Measurements from ENCODE around the gene PROB1. TPM values are rescaled to one million over a fixed set of nuclear protein-coding genes. Genes with fewer than 3 reads are reported as not detected.
A peak's percentile ranks its signal among the peaks of the same experiment; 100 is the strongest.

The PROB1 gene
- total and polyA plus RNA-seq, 12 donors = 3.1 to 24.4 (median 8.8) TPM

DNA sequence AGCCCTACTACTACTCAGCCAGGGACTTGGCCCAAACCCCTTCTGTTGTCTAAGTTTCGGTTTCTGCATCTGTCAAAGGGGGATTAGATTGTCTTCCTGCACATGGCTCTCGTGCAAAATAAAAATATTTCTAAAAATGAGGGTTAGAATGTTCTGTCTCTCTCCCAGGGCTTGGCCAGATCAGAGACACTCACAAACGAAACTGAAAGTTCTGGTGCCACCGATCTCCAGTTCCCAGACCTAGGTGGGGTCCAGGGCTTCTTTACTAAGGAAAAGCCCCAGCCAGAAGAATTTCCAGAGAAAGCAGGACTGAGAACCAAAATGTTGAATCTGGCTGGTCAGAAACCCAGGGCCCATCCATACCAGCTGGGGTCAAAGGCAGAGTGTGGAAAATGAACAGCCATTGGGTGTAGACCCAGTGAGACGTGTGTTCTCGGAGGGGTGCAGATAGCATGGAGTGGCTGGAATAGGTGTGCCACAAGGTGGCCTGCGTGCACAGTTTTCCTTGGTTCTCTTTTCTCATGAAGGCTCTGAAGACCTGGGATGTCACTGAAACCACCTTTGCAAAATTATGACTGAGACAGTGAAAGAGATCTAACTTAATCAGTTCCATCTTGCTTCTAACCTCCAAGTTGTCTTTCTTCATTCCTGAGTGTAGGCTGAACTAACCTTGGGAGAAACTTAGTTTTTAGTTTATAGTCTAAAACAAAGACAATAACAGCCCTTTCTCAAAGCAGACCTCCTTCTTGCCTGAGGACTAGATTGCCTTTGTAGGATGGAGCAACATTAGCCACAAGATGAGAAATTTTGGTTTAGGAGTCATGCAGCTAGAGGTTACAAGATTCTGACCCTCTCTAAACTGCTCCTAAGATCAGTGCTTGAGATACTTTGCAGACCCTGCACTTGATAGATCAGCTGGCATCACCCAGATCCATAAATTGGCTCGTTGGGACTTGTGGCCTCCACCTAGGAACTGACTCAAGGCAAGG lies 9.5 kb downstream of the PROB1 start:
- Histone ChIP-seq H3K27me3 (no peaks in the 10 kb centered on the region), H3K4me3 (peak overlapping the region in 1 of 4 donors; percentile 35), H3K4me1 (replicated peaks in 1 of 2) (peaks cover 0 to 5% of the 10 kb centered on the region in 2 donors), H3K27ac (peak overlapping the region in 2 of 5 donors; percentile 47 to 48), H3K9me3 (replicated peaks in 1 of 3) (no peaks in the 10 kb centered on the region), H3K36me3 (replicated peaks in 1 of 2) (no peaks in the 10 kb centered on the region)
- no peak for DNase-seq
- no peak for TF ChIP-seq POLR2A (IDR thresholded peaks at IDR 0.05)
- TF ChIP-seq, protein P1, sequence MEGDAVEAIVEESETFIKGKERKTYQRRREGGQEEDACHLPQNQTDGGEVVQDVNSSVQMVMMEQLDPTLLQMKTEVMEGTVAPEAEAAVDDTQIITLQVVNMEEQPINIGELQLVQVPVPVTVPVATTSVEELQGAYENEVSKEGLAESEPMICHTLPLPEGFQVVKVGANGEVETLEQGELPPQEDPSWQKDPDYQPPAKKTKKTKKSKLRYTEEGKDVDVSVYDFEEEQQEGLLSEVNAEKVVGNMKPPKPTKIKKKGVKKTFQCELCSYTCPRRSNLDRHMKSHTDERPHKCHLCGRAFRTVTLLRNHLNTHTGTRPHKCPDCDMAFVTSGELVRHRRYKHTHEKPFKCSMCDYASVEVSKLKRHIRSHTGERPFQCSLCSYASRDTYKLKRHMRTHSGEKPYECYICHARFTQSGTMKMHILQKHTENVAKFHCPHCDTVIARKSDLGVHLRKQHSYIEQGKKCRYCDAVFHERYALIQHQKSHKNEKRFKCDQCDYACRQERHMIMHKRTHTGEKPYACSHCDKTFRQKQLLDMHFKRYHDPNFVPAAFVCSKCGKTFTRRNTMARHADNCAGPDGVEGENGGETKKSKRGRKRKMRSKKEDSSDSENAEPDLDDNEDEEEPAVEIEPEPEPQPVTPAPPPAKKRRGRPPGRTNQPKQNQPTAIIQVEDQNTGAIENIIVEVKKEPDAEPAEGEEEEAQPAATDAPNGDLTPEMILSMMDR (IDR thresholded peaks at IDR 0.05) = no peak
- intact Hi-C loops (cut with DNase I) = no loop called here
- 50 to 66% (median 50%) methylated on average over 8 of the region's 8 CpGs for WGBS, 4 donors

DNA sequence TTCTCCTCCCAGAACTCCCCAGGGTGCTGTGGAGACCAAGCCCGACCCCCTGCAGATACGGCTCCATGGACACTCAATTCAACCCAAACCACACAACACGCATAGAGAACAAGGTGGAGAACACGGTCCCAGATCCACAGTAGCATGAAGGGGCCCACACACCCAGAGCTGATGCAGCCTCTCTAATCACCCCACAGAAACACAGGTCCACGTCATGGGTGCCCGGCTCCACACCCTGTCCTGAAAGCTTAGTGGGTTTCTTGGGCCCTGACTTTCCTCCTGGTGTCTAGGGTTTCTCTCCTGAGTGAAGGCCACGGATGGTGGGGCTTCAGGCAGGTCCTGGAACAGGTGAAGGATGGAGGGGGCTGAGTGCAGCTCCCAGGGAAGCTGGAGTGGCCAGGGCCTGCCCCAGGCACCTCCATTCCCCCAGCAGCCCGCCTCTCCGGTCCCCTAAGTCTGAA lies 10.3 kb downstream of the PROB1 start:
- H3K4me3 ChIP-seq = peak overlapping the region in 1 of 4 donors; percentile 35
- H3K9me3 ChIP-seq (replicated peaks in 1 of 3) = no peaks in the 10 kb centered on the region
- intact Hi-C loops (cut with DNase I) = no loop called here
- no peaks in the 10 kb centered on the region for H3K27me3 ChIP-seq
- peaks cover 0 to 5% of the 10 kb centered on the region in 2 donors for H3K4me1 ChIP-seq (replicated peaks in 1 of 2)
- DNase-seq = no peak
- peak overlapping the region in 2 of 5 donors; percentile 47 to 48 for H3K27ac ChIP-seq
- 82 to 92% (median 86%) methylated on average over 7 to 9 of the region's 9 CpGs for WGBS, 4 donors
- H3K36me3 ChIP-seq (replicated peaks in 1 of 2) = no peaks in the 10 kb centered on the region
- TF ChIP-seq, protein P1 (IDR thresholded peaks at IDR 0.05) = no peak
- no peak for TF ChIP-seq POLR2A (IDR thresholded peaks at IDR 0.05)

DNA sequence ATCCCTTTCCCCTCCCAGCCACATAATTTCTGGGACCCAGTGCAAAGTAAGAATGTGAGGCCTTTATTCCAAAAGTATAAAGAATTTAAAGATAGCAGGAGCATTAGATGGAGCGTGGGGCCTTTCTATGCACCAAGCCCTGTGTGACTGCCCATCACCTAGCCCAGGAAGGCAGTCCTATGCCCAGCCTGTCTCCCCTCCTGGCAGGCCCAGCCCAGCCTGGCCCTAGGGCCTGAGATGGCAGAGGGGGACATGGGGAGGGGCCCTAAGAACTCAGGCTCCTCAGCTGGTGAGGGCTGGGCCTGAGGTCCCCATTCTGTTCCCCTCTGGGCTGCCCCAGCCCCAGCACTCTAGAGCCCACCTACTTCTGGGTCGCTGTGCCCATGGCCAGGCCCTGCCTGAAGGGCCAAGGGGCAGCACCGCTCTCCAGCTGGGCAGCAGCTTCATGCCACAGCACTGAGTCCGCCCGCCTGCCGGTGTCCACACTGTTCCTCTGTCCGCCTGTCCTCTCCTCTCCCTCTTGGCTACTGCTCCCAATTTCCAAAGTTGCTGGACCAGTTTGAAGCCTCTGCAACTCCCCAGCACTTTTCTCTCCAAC lies 10.8 kb downstream of the PROB1 start:
- WGBS, 4 donors = 83 to 96% (median 85%) methylated on average over 7 of the region's 7 CpGs
- Histone ChIP-seq H3K36me3 (replicated peaks in 1 of 2) (no peaks in the 10 kb centered on the region), H3K9me3 (replicated peaks in 1 of 3) (no peaks in the 10 kb centered on the region), H3K27ac (peak overlapping the region in 1 of 5 donors; percentile 48), H3K4me1 (replicated peaks in 1 of 2) (peaks cover 0 to 5% of the 10 kb centered on the region in 2 donors), H3K27me3 (no peaks in the 10 kb centered on the region), H3K4me3 (no peak overlapping the region)
- peak in 1 of 7 donors; percentile 8 for DNase-seq
- intact Hi-C loops (cut with DNase I) = no loop called here
- TF ChIP-seq, protein P1 (IDR thresholded peaks at IDR 0.05) = no peak
- TF ChIP-seq POLR2A (IDR thresholded peaks at IDR 0.05) = no peak

DNA sequence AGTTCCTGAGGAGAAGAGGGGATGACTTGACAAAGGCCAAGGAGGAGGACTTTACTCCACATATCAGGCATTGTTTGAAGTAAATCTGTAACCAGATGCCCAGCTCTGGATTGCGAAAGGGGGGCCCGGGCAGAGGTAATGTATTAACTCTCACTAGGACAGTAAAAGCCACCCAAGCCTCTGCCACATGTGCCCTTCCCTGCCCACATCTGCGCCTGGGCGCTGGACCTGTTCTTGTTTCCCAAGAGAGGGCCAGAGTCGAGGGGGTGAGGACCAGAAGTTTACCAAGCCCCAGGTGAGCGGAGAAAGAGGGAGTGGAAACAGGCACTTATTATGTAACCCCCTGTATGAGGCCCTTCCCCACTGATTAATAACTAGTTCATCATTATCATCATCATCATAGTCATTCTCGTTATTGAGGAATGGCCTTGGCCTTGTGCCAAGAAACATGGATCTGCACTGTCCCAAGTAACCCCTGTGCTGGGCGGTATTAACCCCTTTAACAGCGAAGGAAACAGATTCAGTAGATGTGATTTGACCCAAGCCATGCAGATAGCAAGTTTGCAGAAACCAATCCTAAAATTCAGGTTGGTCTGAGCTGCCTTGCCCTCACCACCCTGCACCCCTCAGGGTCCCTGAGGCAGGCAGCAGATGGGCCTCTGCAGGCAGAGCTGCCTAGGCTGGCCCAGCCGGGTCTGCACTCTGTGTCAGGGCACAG lies 11.5 kb downstream of the PROB1 start, which contains the start of gene SLC23A1:
Gene SLC23A1 (minus strand): TSS at position 23 of the 718 bp plus-strand sequence. CDS start 44 bp downstream, outside the sequence.
- intact Hi-C loops (cut with DNase I) = no loop called here
- no peak within 1 kb of the TSS for H3K27ac ChIP-seq
- no peaks in the 10 kb centered on the region for H3K36me3 ChIP-seq (replicated peaks in 1 of 2)
- TF ChIP-seq, protein P1 (IDR thresholded peaks at IDR 0.05) = no peak
- TF ChIP-seq POLR2A (IDR thresholded peaks at IDR 0.05) = no peak
- no peaks in the 10 kb centered on the region for H3K27me3 ChIP-seq
- H3K4me3 ChIP-seq = no peak within 1 kb of the TSS
- no peaks in the 10 kb centered on the region for H3K9me3 ChIP-seq (replicated peaks in 1 of 3)
- DNase-seq = no peak
- H3K4me1 ChIP-seq (replicated peaks in 1 of 2) = peaks cover 0 to under 1% of the 10 kb centered on the region in 2 donors
- WGBS, 4 donors = 55 to 64% (median 59%) methylated on average over 10 of the region's 10 CpGs
